Kidney capillary endothelial cell (primary cell): ENCODE measurements around the gene PALM2AKAP2.
"Not testable (repeated sequence)": the region's sequence is repeated elsewhere in the genome, so short reads cannot be mapped to it uniquely, and the experiment has no call there.

Experiments used
- DNase-seq: peaks from one replicate; pipeline ENCODE4 v3.0.0-alpha.2; 2018; ENCODE audit warnings: low spot score

PALM2AKAP2 gene

DNA sequence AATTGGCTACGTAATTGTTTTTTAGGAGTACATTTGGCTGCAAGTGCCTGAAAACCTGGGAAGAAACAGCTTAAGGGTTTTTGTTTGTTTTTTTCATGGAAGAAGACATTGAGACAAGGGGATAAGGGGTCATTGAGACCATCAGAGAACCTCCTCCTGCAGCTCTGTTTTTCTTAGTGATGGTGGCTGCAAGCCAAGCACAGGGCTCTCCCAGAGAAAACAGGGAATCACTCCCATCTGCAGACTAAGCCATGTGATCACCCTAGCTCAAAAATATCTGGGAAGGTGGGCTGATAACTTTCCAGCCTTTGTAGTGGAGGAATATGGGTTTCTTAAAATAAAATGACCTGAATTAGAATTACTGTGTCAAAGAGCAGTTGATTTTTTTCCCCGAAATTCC, 25.1 kb downstream of the PALM2AKAP2 start:
- no peak for DNase-seq

DNA sequence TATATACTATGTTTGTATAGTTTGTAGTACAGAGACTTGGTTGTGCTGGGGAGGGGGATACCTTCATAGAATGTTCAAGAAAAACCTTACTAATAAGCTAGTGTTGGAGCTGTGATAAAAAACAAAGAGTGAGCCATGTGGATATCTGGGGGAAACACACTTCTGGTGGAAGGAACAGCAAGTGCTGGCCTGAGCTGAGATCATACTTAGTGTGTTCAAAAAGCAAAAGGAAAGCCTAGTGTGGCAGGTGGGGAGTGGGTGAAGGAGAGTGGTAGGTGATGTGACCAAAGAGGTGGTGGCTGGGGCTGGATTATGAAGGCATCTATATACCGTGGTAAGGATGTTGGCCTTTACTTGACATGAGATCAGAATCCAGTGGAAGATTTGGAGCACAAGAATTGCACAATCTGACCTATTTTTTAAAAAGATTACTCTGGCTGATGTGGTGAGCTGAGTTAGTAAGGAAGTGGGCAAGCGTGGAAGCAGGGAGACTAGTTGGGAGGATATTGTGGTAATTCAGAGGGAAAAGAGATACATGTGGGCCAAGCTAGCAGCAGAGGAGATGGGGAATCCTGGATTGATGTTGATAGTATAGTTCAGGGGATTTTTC, 26.6 kb downstream of the PALM2AKAP2 start:
- no peak for DNase-seq

DNA sequence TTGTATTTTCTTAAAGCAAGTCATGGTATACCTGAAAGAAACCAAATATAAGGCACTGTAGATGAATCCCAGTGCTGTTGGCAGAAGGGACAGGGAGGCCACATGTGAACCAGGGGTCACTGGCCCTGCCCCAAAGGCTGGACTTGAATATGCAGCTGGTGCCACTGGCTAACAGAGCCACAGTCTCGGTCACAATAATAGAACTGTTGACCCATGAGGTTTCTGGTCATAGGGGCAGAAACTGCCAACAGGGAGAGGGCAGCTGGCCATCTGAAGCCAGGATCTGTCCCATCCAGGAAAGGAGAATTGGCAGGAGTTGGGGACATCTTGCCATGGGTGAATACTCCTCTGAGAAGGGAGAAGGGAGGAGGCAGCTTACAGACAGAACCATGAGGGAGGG, 31.9 kb downstream of the PALM2AKAP2 start:
- DNase-seq = no peak

DNA sequence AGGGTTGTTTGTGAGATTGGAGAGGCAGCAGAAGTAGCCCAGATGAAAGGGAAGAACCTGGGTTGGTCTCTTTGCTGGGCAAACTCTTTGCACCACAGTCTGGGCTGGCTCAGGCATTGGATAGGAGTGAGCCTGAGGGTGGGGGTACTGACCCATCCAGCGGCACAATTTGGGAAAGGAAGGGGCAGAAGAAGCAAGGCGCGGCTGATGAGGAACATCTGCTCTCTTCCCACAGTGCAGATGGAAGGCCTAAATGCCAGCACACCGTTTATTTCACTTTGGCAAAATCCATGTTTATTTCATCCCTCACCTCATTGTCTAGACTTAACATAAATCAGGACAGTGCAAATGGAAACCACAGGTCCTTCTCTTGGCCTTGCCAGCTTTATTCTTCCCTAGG, 32.3 kb downstream of the PALM2AKAP2 start:
- DNase-seq = no peak

DNA sequence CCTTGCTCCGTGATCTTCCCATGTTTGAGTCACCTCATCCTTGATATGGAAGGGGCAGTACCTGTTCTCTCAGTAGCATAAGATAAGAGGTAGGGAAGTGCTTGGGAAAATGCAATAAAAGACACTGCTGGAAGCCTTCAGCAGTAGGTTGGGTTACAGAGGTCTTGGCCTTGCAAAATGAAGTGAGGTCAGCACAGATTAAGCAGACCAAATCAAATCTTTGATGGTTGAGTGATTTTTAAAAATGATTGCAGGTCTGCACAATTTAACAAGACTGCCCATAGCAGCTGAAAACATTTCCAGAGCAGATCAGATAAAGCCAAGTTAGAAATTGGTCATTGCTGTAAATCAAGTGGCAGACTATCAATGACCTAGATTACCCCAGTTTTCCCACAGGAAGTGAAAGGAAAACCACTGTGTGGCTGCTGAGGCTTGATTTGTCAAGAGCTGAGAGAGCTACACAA, 32.9 kb downstream of the PALM2AKAP2 start:
- DNase-seq = no peak

DNA sequence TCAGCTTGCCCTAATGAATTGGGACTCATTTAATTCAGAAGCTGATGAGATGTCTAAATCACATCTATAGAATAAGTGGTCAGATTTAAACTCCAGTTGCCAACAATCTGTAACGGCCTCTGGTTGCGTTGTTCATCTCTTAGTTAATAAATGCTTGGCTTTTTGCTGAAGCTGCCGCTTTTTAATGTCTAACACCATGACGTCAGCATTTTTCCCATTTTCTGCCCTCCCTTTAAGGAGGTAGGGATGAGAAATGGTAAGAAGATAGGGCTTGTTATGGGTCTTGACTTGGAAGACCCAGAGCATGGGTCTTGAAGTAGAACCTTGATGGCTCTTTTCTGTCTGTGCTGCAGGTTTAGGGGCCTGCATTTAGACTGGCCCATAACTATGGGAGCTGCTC, 33.3 kb downstream of the PALM2AKAP2 start:
- DNase-seq = no peak

DNA sequence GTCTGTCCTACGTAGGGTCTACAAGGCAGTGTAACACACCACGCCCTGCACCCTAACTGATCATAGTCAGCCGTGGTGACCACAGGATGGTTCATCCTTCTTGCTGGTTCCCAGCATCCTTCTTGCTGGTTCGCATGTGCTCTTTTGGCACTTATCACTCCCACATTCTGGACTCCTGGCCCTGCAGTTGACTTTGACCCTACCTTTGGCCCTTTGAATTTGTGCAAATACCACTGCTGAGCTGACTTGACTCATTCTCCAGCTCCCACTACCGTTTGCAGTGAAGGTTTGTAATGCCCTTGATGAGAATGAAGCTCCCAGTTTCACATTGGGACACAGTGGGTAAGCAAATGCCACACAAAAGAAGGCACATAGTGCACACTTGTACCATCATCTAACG, 33.8 kb downstream of the PALM2AKAP2 start:
- no peak for DNase-seq

DNA sequence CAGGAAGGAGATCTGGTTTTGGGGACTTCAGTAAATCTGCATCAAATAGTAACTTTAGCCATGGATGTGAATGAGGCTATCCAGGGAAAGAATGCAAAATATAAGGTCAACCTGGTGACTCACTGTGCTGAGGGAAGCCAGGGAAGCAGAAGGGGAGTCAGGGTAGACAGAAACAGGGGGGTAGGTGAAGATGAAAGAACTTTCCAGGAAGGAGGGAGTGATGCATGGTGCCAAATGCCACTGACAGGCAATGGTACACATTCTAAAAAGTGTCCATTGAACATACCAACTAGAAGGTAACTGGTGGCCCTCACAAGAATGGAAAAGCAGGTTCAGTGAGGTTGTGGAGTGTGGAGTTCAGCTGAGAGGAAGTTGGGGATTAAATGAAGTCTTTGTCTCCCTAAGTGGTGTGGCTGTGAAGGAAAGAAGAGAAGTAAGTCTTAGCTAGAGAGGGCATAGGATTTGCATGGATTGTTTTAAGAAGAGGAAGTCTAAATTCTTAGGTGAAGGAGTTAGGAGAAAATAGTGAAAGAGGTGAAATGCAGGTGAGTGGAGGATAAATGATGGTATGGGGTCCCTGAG, 35.5 kb downstream of the PALM2AKAP2 start:
- peak; percentile 20 for DNase-seq

DNA sequence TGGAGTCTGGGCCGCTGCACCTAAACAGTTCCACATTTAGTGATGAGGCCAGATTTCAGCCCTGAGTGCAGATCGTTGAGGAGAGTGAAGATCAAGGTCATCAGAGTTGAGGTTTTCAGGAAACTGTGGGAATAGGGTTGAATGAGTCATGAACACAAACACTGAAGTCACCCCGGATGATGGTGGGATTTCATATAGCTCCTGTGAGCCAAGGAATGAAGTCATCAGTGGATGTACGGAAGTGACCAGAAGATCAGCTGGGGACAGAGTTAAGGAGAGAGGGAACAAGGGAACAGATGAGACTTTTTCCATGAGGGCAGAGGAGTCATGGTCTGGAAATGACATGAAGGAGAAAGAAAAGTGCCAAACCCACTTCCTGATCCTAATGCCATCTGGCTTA, 36.5 kb downstream of the PALM2AKAP2 start:
- peak; percentile 77 for DNase-seq

DNA sequence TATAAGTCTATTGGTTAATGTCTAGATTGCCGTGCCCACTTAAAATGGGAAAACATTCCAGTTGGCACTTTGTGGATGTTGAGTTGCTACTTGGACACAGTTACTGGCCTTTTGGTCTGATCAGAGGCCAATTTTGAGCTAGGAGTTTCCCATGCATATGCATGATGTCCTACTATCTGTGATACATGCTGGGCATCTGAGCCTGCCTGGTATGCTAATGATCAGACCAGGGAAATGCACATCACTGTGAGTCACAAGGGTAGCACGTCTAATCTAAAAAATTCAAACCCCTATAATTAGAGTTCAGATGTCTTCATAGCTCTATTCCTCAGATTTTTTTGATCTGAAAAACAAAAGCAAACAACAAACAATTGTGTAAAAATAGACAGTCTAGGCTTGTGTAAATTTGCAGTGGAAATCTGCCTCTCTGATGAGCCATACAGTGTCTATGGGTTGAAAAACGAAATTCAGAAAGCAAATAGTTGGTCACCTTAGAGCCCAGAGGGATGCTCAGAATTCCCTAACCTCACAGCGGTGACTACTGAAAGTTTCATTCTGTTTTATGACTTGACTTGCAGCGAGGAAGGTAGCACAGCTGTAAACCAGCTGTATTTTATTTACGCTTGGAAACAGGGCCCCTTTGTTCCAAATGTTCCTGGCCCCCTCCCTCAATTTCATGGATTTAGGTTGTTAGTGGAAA, 37.3 kb downstream of the PALM2AKAP2 start:
- peak; percentile 24 for DNase-seq

DNA sequence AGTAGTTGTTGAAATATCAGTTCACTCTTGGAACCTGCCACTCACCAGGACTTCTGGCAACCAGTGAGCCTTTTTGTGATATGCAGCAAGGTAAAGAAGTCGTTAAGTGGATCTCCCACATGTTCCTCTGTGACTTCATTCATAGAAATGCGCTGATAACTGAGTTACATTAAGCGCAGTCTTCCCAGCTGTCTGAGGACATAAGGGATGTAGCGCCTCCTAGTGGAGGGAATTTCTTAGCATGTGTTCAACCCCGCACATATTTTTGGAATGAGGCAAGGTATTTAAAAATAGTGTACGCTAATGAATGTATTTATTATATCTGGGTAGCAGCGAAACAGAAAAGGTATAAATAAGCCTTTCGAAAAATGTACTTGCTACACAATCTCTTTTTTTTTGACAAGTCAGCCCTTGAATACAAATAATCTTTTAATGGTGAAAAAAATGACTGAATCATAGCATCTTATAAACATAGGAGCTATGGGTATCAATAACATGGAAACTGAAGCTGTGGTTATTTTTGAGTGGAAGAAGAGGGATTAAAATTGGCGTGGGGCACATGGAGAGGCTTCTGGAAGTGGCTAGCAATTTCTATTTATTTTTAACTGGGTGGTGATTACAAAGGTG, 38.0 kb downstream of the PALM2AKAP2 start:
- peak; percentile 91 for DNase-seq

DNA sequence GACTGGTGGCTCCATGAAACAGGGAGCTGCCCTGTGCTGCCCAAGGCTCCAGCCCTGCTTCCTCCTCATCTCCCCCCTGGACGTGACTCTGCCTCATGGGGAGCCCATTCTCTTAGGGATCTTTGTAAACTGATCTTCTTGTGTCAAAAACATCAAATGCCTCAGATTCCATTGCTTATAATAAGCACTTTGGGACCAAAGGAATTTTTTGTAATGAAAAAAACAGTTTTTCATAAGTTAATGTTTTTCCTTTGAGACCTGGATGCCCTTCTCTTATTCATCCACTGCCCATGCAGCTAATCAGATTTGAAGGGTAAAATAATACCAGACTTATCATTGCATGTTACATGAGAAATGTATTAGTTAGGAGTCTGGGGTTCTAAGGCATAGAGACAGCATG, 41.7 kb downstream of the PALM2AKAP2 start:
- DNase-seq = no peak

DNA sequence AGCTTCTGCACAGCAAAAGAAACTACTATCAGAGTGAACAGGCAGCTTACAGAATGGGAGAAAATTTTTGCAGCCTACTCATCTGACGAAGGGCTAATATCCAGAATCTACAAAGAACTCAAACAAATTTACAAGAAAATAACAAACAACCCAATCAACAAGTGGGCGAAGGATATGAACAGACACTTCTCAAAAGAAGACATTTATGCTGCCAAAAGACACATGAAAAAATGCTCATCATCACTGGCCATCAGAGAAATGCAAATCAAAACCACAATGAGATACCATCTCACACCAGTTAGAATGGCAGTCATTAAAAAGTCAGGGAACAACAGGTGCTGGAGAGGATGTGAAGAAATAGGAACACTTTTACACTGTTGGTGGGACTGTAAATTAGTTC, 45.4 kb downstream of the PALM2AKAP2 start:
- DNase-seq = not testable (repeated sequence)

DNA sequence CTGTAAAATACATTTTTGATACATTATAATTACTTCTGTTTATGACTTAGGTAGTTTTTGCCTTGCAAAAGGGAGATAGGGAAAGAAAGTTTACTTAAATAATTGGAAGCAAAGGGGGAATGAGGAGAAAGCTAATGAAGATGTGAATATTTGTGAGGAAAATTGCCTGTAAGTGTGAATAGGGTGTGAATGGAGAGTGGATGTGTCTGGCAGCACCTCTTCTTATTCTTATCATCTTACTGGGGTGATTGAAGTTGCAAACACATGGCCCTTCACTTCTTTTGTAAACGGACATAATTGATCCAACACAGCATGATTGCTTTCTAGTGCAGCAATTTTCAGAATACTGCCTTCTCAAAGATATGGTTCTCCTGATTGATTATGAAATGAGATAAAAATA, 46.6 kb downstream of the PALM2AKAP2 start:
- DNase-seq = no peak

DNA sequence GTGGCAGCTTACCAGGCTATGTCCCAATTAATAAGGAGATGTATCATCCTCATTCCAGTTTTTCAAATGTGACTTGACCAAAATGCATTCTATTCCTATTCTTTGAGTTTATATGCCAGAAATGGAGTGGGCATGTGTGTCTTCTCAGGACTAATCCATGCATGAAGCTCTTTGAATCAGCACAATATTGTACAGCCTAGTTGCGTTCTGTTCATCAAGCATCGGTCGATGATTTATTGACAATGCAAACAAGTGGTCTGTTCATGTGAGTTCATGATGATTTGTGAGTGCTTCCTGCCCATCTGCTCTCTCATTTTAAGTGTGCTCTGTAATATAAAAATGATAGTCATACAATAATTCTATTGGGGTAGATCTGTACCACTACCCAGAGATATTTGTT, 48.3 kb downstream of the PALM2AKAP2 start:
- no peak for DNase-seq
